ENCODE measurements around the gene DLL1.
A peak's percentile ranks its signal among the peaks of the same experiment; 100 is the strongest.

The DLL1 gene

GRCh38 chr6:170301184-170301583, 10.3 kb upstream of the DLL1 start:
- H3K36me3 Mint-ChIP-seq: no peaks in the 10 kb centered on the region
- DNase-seq (ENCODE audit: low spot score in 2 of 2): no peak
- H3K4me3 Mint-ChIP-seq: no peak overlapping the region

GRCh38 chr6:170298688-170299087, 7.8 kb upstream of the DLL1 start:
- H3K4me3 Mint-ChIP-seq: no peak overlapping the region
- no peak for DNase-seq (ENCODE audit: low spot score in 2 of 2)
- no peak overlapping the region for H3K27ac Mint-ChIP-seq
- H3K36me3 Mint-ChIP-seq: no peaks in the 10 kb centered on the region
- peak; percentile 60 for ATAC-seq
- peaks cover 11% of the 10 kb centered on the region for H3K4me1 Mint-ChIP-seq
- H3K9me3 Mint-ChIP-seq: no peaks in the 10 kb centered on the region

More at GRCh38 chr6:170301184-170301583, 10.3 kb upstream of the DLL1 start:
- ATAC-seq: no peak
- peaks cover 5% of the 10 kb centered on the region for H3K4me1 Mint-ChIP-seq
- H3K9me3 Mint-ChIP-seq: no peaks in the 10 kb centered on the region
- no peak overlapping the region for H3K27ac Mint-ChIP-seq

- Mint-ChIP-seq H3K9me3 (no peaks in the 10 kb centered on the region), H3K4me3 (no peak overlapping the region), H3K4me1 (peaks cover 21% of the 10 kb centered on the region), H3K27ac (no peak overlapping the region), H3K36me3 (no peaks in the 10 kb centered on the region)
- ATAC-seq (no peak), DNase-seq (ENCODE audit: low spot score in 2 of 2) (no peak)
These were observed 6.9 kb upstream of the DLL1 start for GRCh38 chr6:170297576-170298330.

- no peaks in the 10 kb centered on the region for H3K9me3 Mint-ChIP-seq
- peaks cover 28% of the 10 kb centered on the region for H3K4me1 Mint-ChIP-seq
- DNase-seq (ENCODE audit: low spot score in 2 of 2): no peak
- ATAC-seq: no peak
- no peak overlapping the region for H3K27ac Mint-ChIP-seq
- H3K4me3 Mint-ChIP-seq: no peak overlapping the region
- H3K36me3 Mint-ChIP-seq: peaks cover 1% of the 10 kb centered on the region
These were observed 6.1 kb upstream of the DLL1 start for GRCh38 chr6:170296746-170297575.

- Mint-ChIP-seq H3K4me1 (peaks cover 34% of the 10 kb centered on the region), H3K27ac (no peak overlapping the region), H3K36me3 (peaks cover 5% of the 10 kb centered on the region), H3K4me3 (peak overlapping the region; percentile 66), H3K9me3 (no peaks in the 10 kb centered on the region)
- no peak for ATAC-seq
- DNase-seq (ENCODE audit: low spot score in 2 of 2): no peak
These were observed 5.5 kb upstream of the DLL1 start for GRCh38 chr6:170296423-170296745.

GRCh38 chr6:170295510-170296422, 4.9 kb upstream of the DLL1 start:
- ATAC-seq: peak; percentile 61
- DNase-seq (ENCODE audit: low spot score in 2 of 2): peak in 1 of 2 donors; percentile 67
- peaks cover 34% of the 10 kb centered on the region for H3K4me1 Mint-ChIP-seq
- no peak overlapping the region for H3K27ac Mint-ChIP-seq
- H3K9me3 Mint-ChIP-seq: no peaks in the 10 kb centered on the region
- H3K4me3 Mint-ChIP-seq: peak overlapping the region; percentile 66
- H3K36me3 Mint-ChIP-seq: peaks cover 5% of the 10 kb centered on the region

- peaks cover 39% of the 10 kb centered on the region for H3K4me1 Mint-ChIP-seq
- H3K9me3 Mint-ChIP-seq: no peaks in the 10 kb centered on the region
- no peak overlapping the region for H3K27ac Mint-ChIP-seq
- H3K36me3 Mint-ChIP-seq: peaks cover 5% of the 10 kb centered on the region
- no peak for ATAC-seq
- peak overlapping the region; percentile 66 for H3K4me3 Mint-ChIP-seq
- no peak for DNase-seq (ENCODE audit: low spot score in 2 of 2)
These were observed 4.1 kb upstream of the DLL1 start for GRCh38 chr6:170294813-170295509.

GRCh38 chr6:170294298-170294730, 3.4 kb upstream of the DLL1 start:
- DNase-seq (ENCODE audit: low spot score in 2 of 2) (no peak), ATAC-seq (peak; percentile 35)
- Mint-ChIP-seq H3K27ac (no peak overlapping the region), H3K4me3 (peak overlapping the region; percentile 87), H3K36me3 (peaks cover 5% of the 10 kb centered on the region), H3K9me3 (no peaks in the 10 kb centered on the region), H3K4me1 (peaks cover 40% of the 10 kb centered on the region)

GRCh38 chr6:170293341-170294231, 2.7 kb upstream of the DLL1 start:
- no peak for ATAC-seq
- peak overlapping the region; percentile 87 for H3K4me3 Mint-ChIP-seq
- H3K36me3 Mint-ChIP-seq: peaks cover 5% of the 10 kb centered on the region
- peaks cover 44% of the 10 kb centered on the region for H3K4me1 Mint-ChIP-seq
- H3K27ac Mint-ChIP-seq: no peak overlapping the region
- no peaks in the 10 kb centered on the region for H3K9me3 Mint-ChIP-seq
- no peak for DNase-seq (ENCODE audit: low spot score in 2 of 2)

GRCh38 chr6:170292407-170293158, 1.7 kb upstream of the DLL1 start:
- no peak for ATAC-seq
- H3K9me3 Mint-ChIP-seq: no peaks in the 10 kb centered on the region
- peaks cover 5% of the 10 kb centered on the region for H3K36me3 Mint-ChIP-seq
- no peak for DNase-seq (ENCODE audit: low spot score in 2 of 2)
- H3K4me1 Mint-ChIP-seq: peaks cover 47% of the 10 kb centered on the region
- H3K4me3 Mint-ChIP-seq: peak overlapping the region; percentile 87
- H3K27ac Mint-ChIP-seq: no peak overlapping the region

GRCh38 chr6:170292111-170292406, 1.2 kb upstream of the DLL1 start:
- ATAC-seq: no peak
- DNase-seq (ENCODE audit: low spot score in 2 of 2): no peak
- Mint-ChIP-seq H3K27ac (no peak overlapping the region), H3K9me3 (no peaks in the 10 kb centered on the region), H3K36me3 (peaks cover 5% of the 10 kb centered on the region), H3K4me3 (peak overlapping the region; percentile 87), H3K4me1 (peaks cover 47% of the 10 kb centered on the region)

- DNase-seq (ENCODE audit: low spot score in 2 of 2) (peak in 1 of 2 donors; percentile 64), ATAC-seq (peak; percentile 66)
- no peaks in the 10 kb centered on the region for H3K9me3 Mint-ChIP-seq
- no peak overlapping the region for H3K27ac Mint-ChIP-seq
- H3K36me3 Mint-ChIP-seq: peaks cover 5% of the 10 kb centered on the region
- peaks cover 47% of the 10 kb centered on the region for H3K4me1 Mint-ChIP-seq
- peak overlapping the region; percentile 87 for H3K4me3 Mint-ChIP-seq
These were observed 613 bp upstream of the DLL1 start for GRCh38 chr6:170291271-170292110.

GRCh38 chr6:170289951-170290295, 955 bp downstream of the DLL1 start:
- DNase-seq (ENCODE audit: low spot score in 2 of 2) (no peak), ATAC-seq (no peak)
- Mint-ChIP-seq H3K27ac (peak overlapping the region; percentile 45), H3K36me3 (peaks cover 5% of the 10 kb centered on the region), H3K9me3 (no peaks in the 10 kb centered on the region), H3K4me3 (peak overlapping the region; percentile 87), H3K4me1 (peaks cover 47% of the 10 kb centered on the region)
